Activated T-helper 1 cell treated with anti-CD3 and anti-CD28 coated beads, Interleukin-2, amount 50 U/mL, for 16 hours (primary cell): ENCODE results near the gene FOXP1.
"Not testable (repeated sequence)": the region's sequence is repeated elsewhere in the genome, so short reads cannot be mapped to it uniquely, and the experiment has no call there.

Source experiments
- DNase-seq, 2 donors: peaks; one replicate each; pipeline ENCODE4 v3.0.0-alpha.2; 2020; ENCODE audit warnings: low read depth in 1 of 2, low spot score in 1 of 2

Gene FOXP1

DNA sequence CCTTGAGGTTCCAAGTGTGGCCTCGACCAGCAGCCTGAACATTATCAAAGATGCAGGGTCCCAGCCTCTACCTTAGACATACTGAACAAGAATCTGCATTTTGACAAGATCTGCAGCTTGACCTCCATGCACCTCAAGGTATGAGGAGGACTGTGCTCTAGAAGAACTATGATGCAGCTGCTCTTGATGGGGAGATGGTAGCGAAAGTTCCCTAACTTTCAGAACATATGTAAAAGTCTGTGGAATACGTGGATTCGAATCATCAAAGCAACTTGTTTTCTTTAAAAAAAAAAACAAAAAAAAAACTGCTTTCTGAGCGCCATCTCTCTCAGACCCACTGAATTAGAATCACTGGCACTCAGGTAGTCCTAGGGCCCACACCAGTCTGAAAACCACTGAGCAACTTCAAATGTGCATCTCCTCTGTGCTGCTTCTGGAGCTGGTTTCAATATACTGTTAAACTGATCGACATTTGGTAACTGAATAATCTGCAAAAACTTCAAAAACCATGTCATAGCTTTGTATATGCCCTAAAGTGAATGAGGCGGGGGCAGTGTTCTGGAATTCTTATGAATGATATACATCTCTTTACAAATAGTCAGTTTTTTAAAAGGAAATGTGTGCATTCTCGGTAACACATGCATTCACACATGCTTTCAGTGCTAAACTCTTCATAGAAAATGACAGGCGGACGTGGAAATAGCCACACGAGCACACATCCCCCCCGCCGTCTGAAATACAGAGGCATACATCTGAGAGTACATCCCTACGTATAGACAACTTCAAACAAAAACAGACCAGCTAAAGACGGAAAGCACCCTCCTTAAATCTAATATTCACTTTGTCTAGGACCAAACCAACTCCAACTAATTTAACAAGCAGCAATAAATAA lies 128.8 kb downstream of the FOXP1 start:
- no peak for DNase-seq

- DNase-seq = no peak
These were observed 129.6 kb downstream of the FOXP1 start for GRCh38 chr3:71453822-71454511.

DNA sequence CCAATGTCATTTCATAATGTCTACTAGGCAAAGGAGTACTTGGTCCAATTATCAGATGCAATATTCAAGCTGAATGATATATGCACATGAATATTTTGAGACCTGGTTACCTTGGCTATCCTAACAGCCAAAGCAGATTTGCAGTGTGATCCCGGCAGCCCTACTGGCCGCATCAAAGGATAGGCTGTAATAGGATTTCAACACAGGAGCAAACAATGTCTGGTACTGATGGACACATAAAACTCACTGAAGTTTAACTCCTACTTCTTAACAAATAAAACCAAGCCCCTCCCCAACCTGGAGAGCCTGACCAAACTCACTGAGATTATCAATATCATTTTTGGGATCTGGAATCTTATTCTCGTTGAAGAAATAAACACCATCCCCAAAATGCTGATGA lies 130.2 kb downstream of the FOXP1 start:
- no peak for DNase-seq

- no peak for DNase-seq
These were observed 131.7 kb downstream of the FOXP1 start for GRCh38 chr3:71451812-71452211.

DNA sequence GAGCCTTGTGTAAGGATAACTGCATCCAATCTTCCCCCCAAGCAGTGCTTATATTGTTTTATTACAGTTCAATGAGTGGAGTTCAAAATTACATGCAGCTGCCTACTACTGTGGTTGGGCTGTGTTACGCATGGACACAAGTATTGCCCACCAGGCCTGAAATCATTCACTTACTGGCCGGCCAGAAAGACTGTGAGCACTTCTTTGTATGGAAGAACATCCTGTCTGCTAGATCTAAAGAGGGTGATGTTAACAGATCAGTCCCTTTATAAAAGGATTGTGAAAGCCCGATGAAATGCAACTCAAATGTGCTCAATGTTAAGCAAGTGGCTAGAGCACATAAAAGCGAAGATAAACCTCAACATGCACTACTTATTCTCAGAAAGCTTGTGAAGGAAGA lies 132.5 kb downstream of the FOXP1 start:
- DNase-seq = no peak

DNA sequence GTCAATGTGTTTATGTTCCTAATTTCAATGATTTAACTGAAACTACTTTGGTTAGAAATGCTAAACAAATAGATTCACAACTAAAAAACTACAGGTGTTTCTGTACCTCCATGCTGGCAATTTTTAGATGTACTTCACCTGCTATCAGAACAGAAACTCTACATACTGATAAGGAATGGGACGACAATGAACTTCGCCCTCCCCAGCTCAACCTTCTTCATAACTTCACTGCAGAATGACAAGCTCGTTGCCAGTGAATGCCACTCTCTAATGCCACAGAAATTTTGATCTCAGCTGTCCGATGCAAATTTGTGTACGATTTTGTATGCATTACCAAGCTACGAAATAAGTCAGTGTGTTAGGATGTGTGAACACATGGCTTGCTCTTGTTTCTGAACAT lies 133.4 kb downstream of the FOXP1 start:
- no peak for DNase-seq

DNA sequence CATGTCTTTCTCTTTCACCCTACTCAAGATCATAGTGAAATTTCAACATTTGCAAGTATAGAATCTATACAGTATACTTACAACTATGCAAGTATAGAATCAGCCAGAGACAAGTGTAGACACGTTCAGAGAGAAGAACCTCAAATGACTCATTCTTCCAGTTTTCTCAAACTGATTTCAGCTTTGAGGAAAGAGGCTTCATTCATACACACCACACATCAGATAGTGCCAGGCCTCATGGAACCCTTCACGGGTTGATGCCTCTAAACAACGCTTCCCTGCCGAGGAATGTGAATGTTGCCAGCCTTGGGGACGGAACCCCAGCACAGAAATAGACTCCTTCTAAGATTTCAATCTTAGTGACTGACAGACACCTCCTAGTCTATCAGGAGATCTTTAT lies 135.7 kb downstream of the FOXP1 start:
- no peak for DNase-seq

DNA sequence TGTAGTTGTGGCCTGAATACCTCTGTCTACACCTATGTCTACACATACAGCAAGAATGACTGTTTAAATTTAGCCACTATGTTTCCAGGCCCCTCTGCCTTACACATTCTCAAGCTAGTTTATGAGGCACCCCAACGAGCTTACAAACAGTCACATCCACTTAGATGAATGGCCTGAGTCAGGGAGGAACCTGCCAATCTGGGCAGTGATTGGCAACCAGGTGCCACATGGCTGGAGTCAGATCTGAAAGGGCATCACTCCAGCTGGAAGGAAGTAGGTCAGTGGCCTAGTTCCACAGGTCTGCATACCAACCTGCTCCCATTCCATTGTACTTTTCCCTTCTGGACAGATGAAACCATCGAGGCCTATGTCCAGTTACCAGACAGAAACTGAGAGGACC lies 136.3 kb downstream of the FOXP1 start:
- no peak for DNase-seq

DNA sequence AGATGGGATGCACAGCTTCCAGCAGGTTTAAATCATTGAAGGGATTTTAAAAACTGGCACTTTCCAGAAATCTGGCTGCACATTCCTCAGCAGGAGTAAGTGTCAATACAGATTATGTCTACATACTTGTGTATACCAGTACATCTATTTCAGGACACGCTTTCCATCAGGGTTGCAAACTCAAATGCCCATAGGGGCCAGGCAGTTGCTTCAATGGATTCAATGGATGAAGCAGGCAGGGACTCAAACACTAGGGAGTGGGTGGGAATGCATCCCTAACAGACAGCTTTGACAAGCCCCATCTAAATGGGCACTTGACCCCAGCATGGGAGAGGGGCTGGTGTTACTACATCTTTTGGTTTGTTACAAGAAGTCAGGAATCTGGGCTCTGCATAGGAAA lies 136.8 kb downstream of the FOXP1 start:
- DNase-seq = no peak

- DNase-seq = no peak
These were observed 137.3 kb downstream of the FOXP1 start for GRCh38 chr3:71446260-71446659.

DNA sequence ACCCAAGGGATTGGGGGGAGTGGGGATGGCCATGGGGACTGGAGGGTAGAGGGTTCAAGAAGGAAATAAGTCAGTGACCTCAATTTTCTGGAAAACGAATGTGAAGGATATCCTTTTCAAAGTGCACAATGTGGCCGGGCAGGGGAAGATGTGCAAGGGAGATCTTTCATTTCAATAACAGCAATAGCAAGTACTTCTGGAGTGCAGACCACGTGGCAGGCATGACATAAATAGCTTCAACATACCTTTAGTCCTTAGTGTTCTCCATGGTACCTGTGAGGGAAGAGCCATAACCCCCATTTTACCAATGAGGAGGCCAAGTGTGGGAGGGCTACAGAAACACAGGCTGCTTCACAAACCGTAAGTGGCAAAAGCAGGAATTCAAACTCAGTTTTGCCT lies 138.7 kb downstream of the FOXP1 start:
- no peak for DNase-seq

- DNase-seq = peak; percentile 40 to 45
These were observed 139.3 kb downstream of the FOXP1 start for GRCh38 chr3:71444028-71444860.

DNA sequence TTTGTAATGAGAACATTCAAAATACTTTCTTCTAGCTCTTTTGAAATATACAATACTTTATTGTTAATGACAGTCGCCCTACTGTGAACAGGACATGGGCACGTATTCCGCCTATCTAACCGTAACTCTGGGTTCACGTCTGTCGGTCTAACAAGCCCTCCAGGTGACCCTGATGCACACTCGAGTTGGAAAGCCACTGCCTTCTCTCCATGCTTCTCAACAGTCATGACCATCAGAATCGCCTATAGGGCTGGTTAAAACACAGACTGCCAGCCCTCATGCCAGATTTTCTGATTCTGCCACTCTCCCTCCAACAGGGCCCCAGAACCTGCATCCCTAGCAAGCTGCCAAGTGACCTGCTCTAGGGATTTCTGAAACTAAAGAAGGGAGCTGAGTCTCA lies 140.2 kb downstream of the FOXP1 start:
- no peak for DNase-seq

DNA sequence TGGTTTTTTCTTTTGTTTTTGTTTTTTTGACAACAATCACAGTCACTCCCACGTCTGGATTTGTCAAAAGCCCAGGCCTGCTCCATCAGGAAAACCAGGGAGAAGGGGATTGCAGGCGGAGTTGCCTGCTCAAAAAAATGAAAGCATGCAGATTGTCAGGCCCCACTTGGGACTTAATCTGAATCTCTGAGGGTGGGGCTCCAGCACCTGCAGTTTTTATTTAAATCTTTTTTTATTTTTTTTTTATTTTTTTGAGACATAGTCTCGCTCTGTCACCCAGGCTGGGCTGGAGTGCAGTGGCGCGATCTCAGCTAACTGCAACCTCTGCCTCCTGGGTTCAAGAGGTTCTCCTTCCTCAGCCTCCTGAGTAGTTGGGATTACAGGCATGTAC lies 140.9 kb downstream of the FOXP1 start:
- DNase-seq = no peak

DNA sequence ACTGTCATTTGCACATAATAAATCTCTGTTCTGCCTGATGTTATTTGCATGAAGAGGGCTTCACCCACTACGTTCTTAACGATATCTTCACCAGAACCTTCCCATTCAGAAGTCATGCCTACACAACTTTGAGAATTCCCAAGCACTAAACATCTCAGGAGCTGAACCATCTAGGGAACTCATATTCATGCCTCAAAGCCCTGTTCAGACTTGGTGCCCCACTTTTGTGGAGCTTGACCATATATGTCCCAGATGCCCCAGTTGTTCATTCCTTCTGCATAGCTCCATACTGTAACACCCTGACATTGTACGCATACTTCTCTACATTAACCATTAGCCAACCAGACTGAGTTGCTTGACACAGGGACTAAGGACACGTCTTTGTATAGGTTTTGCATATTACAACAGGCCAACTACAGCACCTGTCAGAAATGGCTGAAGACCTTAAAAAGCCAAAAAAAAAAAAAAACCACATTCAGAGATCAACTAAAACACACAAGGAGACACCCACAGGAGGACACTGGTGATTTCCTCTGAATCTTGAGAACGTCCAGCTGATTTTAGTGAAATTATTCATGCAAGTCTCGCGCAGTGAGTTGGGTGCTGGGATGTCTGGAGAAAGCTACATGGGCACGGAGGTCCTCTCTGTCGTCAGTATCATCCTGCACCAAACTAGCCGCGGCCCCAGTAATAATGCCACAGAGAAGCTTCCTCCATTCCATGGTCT lies 141.4 kb downstream of the FOXP1 start:
- DNase-seq = no peak

DNA sequence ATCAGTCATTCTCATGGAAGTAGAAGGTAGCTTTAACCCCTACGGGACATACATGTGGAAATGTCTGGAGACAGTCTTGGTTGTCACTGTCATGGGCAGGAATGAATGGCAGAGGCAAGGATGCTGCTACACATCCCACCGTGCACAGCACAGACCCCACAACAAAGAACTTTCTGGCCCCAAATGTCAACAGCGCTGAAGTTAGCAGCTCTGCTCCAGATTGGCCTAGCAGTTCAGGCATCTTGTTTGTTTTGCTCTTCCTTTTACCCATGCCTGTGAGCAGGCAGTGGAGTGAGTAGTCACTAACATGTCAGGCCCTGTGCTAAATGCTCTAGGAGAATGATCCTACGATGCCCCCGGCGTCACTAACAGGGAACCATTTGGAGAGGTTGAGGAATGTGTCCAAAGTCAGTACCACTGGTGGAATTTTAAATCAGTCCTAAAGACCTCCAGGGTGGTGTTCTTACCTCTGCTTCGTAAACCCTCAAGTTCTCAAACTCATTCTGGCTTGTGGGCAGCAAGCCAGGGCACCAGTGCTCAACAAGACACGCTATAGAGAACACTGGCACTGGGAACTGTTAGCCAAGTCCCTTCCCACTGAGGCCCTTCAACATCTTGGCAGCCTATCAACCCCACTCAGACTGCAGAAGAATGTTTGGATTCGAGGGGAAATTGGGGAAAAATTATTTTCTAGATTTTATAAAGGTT lies 142.2 kb downstream of the FOXP1 start:
- no peak for DNase-seq

DNA sequence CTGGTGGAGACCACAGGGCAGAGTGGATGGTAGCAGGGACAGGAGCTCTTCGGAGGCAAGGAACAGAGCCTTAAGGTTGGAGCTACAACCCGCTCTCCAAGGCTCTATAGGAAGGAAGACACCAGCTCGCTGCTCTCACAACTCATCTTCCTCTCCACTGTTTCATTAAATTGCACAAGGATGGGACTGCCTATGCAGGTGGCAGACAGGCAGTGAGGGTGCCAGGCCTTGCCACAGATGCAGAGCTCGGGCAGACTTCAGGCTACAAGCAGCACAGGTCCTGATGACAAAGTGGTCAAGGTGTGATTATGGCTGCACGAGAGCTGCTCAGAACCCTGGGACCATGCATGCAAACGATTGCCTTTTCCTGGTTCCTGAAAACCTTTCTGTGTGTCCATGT lies 144.6 kb downstream of the FOXP1 start:
- DNase-seq = no peak

GRCh38 chr3:71438071-71438685 lies 145.3 kb downstream of the FOXP1 start:
- DNase-seq = no peak

DNA sequence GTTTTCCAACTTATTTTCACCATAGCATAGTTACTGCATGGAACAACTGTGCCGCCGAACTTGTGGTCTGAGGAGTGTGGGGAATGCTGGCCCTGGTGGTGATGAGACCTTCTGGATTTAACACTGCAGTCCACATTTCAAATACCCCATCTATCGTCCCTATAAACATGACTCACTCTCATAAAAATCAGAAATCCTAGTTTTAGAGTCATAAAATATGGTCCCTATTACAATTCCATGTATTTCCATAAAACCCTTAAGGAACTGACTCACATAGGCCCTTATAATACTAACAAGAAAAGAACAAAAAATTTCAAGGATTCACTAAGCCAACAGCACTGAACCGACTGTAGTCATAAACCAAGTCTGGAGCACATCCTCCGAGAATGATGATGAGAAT lies 147.2 kb downstream of the FOXP1 start:
- no peak for DNase-seq

- DNase-seq = not testable (repeated sequence)
These were observed 147.7 kb downstream of the FOXP1 start for GRCh38 chr3:71435836-71436235.
